ENCODE data around the gene BRD3.

The BRD3 gene

GRCh38 chr9:134054891-134055811 lies 12.7 kb downstream of the BRD3 start:
- no peak for DNase-seq (ENCODE audit: low read depth, low spot score)

DNA sequence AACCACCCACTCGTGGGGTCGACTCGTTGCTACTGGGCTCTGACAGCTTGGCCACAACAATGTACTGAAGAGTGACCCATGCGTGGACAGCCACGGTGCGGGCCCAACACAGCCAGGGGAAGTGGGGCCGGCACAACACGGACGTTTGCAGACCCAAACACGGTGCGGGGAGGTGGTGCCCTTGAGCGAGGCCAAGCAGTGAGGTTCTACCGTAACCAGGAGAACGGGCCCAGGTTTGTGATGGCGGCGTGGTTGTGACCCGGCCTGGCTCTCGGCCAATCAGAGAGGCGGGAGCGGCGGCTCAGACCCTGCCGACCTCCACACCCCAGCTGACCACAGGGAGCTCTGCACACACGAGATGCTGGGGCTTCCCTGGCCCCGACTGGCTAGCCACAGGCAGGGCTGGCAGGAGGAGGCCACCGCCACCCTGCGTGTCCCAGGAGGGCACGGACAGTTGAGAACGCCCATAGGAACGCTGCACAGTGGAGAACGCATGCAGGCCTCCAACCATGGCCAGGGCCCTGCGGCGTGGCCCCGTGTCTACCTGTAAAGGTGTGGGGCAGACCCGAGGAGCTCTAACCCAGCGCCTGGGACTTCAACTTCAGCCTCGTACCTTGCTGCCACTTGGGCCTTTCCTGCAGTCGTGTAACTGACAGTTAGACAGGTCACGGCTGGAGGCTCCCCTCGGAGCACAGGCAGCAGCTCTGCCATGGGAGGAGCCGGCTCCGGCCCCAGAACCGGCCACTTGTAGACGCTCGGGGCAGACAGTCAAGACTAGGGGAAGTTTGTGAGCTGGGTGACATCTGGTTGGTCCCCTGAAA lies 13.7 kb downstream of the BRD3 start:
- DNase-seq (ENCODE audit: low read depth, low spot score), result no peak

DNA sequence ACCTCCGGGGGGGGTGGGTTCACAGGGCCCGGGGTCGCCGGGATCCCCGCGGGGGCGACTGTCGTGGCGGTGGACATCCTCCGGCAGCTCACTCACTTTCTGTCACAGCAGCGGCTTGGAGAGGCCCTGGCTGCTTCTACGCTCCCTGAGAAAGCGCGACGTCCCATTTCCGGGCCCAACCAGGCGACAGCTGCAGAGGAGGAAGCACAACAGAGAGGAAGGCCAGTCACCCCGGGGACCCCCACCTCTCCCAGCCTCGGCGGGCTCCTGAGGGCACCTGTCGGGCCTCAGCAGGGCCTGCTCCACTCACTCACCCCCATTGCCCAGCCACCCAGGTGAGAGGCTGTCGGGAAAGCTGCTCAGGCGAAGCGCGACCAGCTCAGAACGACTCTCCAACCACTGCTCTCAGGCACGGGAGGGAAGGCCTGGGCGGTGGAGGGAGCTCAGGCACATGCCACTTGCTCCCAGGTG lies 14.4 kb downstream of the BRD3 start:
- DNase-seq (ENCODE audit: low read depth, low spot score), result no peak

DNA sequence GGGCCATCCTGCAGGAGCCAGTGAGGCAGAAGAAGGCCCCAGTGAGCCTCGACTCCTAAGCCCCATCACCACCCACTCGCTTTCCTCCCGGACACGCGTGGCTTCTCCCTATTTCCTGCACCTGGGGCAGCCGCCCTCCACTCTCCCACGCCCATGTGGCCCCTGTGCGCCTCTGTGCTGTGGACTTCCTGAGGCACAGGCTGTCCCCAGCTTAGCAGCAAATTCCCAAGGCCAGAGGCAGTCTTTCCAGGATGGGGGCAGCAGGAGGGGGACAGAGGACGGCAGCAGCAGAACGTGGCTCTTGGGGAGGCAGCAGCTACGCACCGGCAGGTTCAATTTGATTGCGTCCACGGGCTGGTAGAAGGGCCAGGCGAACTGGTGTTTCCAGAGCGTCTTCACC lies 14.9 kb downstream of the BRD3 start:
- DNase-seq (ENCODE audit: low read depth, low spot score), result no peak

GRCh38 chr9:134052491-134052890 lies 15.3 kb downstream of the BRD3 start:
- DNase-seq (ENCODE audit: low read depth, low spot score), result no peak

DNA sequence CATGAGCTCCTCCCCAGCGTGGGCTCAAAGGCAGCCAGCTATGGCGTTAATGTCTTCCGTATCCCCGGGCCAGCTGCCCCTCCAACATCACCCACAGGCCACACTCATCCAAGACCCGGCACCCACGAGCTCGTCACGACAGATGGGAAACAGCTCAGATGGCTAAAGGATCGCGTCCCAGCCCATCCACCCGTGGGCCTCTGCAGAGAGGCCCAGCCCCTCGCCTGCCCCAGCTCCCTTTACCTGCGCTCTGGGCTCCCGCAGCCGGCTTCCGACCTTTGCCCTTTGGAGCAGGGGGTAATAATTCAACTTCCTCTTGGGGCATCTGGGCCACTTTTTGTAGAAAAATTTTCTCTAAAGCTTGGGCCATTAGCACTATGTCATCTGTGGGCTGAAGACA lies 16.5 kb downstream of the BRD3 start:
- DNase-seq (ENCODE audit: low read depth, low spot score), result no peak

DNA sequence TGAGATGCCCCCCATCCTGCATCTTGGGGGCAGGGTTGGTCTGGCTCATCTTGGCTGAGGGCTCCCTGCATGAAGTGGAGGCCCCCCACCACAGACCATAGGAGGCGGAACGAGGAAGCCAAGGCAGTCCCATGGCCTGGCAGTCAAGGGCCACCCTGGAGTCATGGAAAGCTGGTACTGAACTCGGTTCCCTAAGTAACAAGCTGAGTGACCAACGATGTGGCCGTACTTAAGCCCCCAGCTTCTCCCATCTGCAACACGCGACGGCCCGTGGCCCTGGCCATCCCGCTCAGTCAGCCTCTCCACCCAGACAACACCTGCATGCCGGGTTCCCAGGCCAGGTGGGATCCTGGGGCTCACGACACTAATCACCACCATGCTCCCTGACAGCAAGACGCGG lies 17.1 kb downstream of the BRD3 start:
- no peak for DNase-seq (ENCODE audit: low read depth, low spot score)

- DNase-seq (ENCODE audit: low read depth, low spot score), result no peak
Measured at GRCh38 chr9:134049772-134050588, 17.8 kb downstream of the BRD3 start.

DNA sequence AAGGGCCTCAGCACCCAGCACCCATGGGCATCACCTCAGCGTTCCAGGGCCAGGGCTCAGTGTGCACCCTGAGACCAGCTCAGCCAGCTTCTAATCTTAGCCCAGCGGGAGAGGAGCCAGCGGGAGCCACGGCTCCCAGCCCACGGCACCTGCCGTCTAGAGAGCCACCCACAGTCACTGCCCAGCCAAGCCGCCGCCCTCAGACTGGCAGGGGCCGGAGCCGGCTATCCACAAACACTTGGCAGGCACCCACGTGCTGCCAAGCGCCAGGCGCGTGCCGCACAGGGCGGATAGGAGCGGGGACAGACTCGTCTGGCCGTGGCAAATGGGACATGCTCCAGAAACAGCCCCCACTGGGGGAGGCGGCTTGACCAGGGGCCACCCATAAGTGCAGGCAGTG lies 18.6 kb downstream of the BRD3 start:
- no peak for DNase-seq (ENCODE audit: low read depth, low spot score)

DNA sequence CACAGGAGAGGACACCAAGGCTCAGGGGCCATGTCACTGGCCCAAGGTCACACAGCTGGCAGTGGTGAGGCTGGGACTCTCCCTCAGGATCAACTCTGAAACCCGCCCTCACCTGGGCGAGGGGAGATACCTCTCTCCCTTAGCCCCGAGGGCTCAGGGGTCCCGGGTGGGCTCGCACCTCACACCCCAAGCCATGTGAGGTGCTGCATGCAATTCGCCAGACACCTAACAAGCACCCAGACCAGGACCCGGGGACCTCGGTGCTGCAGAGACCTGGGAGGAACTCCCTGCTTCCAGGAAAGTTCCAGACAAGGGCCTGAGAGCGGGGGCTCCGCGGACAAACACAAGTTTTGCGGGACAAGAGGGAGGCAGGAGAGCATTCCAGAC lies 19.3 kb downstream of the BRD3 start:
- DNase-seq (ENCODE audit: low read depth, low spot score), result no peak

GRCh38 chr9:134047868-134048581 lies 19.8 kb downstream of the BRD3 start:
- DNase-seq (ENCODE audit: low read depth, low spot score), result no peak

DNA sequence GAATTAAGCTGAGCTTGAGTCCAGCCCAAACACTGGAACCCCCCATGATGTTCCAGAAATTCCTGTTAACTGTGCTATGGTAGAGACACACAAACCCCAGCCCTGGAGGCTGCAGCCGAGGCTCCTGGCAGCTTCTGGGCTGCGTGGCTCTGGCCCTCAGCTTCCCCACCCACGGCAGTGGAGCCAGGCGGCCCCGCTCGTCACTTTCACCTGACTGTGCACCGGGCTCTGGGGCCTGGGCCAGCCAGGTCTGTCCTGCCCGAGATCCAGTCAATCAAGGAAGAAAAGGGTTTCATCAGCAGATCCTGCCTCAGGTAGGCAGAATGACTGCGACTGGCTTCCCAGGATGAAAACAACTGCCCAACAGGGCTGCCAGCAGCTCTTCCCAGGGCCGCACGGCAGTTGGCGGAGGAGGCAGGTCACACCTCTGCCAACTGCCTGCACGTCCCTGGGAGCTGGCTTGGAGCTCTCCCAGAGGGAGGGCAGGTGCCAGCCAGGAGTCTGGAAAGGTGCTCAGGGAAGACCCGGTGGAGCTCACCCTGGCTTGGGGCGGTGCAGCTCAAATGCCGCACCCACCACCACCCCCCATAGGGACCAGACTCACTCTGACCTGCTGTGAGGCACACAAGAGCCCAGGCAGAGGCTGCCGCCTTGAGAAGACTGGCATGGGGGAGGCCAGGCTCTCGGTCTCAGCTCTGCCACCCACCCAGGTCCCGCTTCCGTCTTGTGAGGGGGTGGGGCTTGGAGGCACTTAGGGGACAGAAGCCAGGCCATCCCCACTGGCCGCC lies 20.7 kb downstream of the BRD3 start:
- no peak for DNase-seq (ENCODE audit: low read depth, low spot score)

- DNase-seq (ENCODE audit: low read depth, low spot score), result no peak
Measured at GRCh38 chr9:134045841-134046544, 21.8 kb downstream of the BRD3 start.

- DNase-seq (ENCODE audit: low read depth, low spot score), result no peak
Measured at GRCh38 chr9:134044944-134045343, 22.9 kb downstream of the BRD3 start.

DNA sequence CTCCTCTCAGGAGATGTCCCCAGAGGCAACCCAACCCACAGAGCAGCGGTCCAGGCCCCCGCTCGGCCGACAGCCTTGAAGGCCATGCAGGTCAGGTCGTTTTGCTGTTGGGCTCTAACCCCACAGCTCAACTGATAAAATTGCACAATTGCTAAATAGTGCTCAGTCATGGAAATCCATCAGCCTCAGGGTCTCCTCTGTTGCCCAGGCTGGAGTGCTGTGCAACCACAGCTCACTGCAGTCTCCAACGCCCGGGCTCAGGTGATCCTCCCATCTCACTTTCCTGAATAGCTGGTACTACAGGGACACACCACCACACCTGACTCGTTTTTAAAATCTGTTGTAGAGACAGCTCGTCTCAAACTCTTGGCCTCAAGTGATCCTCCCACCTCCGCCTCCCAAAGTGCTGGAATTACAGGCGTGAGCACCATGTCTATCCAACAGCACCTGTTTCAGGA lies 24.3 kb downstream of the BRD3 start:
- no peak for DNase-seq (ENCODE audit: low read depth, low spot score)

DNA sequence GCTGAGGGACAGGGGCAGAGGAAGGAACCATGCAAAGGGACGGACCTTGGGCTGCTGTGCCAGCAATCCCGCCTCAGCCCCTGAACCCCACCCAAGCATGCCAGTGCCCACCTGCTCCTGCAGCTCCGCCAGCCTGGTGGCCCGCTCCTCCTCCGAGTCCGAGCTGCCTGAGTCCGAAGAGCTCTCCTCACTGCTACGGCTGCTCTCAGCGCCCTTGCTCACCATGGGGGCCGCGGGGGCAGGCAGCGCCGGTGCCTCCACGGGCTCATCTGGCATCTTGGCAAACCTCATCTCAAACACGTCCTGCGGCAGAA lies 26.2 kb downstream of the BRD3 start:
- no peak for DNase-seq (ENCODE audit: low read depth, low spot score)

GRCh38 chr9:134040781-134041648 lies 26.8 kb downstream of the BRD3 start:
- no peak for DNase-seq (ENCODE audit: low read depth, low spot score)

GRCh38 chr9:134040176-134040565 lies 27.7 kb downstream of the BRD3 start:
- no peak for DNase-seq (ENCODE audit: low read depth, low spot score)
